Upper lobe of left lung (tissue), 6 donors: Measurements from ENCODE around the gene DNLZ. TPM values are rescaled to one million over a fixed set of nuclear protein-coding genes. Genes with fewer than 3 reads are reported as not detected.

ENCODE experiments used
- ATAC-seq, 2 donors: fragments of 200-7000 bp; cut with Tn5 transposase; one replicate each; pipeline ENCODE4 v1.9.1; 2022; ENCODE audit warnings: mild to moderate bottlenecking in 2 of 2, moderate library complexity in 2 of 2; ENCODE audit not compliant: low FRiP score in 2 of 2
- DNase-seq, 2 donors: peaks; one replicate each; pipeline ENCODE4 v3.0.0-alpha.2; 2019 to 2020
- H3K27ac ChIP-seq, 4 donors: fragments of 200-600 bp; sonication (generic); one replicate each; pipeline ENCODE4 v1.5.1; 2016 to 2019
- H3K27me3 ChIP-seq, 4 donors: fragments of 200-600 bp; sonication (generic); one replicate each; pipeline ENCODE4 v1.5.1; 2017 to 2019
- H3K36me3 ChIP-seq, 4 donors: fragments of 200-600 bp; sonication (generic); one replicate each; pipeline ENCODE4 v1.5.1; 2016 to 2019
- H3K4me1 ChIP-seq, 4 donors: fragments of 200-600 bp; sonication (generic); one replicate each; pipeline ENCODE4 v1.5.1; 2018 to 2019
- H3K4me3 ChIP-seq, 4 donors: fragments of 200-600 bp; sonication (generic); one replicate each; pipeline ENCODE4 v1.5.1; 2017 to 2019; ENCODE audit warnings: mild to moderate bottlenecking in 2 of 4, moderate library complexity in 1 of 4
- H3K9me3 ChIP-seq, 4 donors: fragments of 200-600 bp; sonication (generic); one replicate each; pipeline ENCODE4 v1.5.1; 2018 to 2019
- CTCF ChIP-seq, 6 experiments: fragments of 450-650 bp in 4 of 6; fragments of 200-600 bp in 2 of 6; sonication (generic) in 2 of 6; IDR thresholded peaks; one replicate each; pipeline ENCODE4 v1.5.1; 2016 to 2019; ENCODE audit warnings: antibody characterized with exemption in 6 of 6
- EP300 ChIP-seq, 4 donors: sonication (generic); formaldehyde crosslinking; IDR thresholded peaks; one replicate each; pipeline ENCODE4 v1.5.1; 2017; ENCODE audit warnings: antibody characterized with exemption in 4 of 4, control low read depth in 2 of 4
- POLR2A ChIP-seq, 4 donors: fragments of 450-650 bp; IDR thresholded peaks; one replicate each; pipeline ENCODE4 v1.5.1; 2016 to 2017; ENCODE audit warnings: antibody characterized with exemption in 4 of 4, mild to moderate bottlenecking in 2 of 4
- POLR2AphosphoS5 ChIP-seq, 2 donors: sonication (generic); formaldehyde crosslinking; IDR thresholded peaks; one replicate each; pipeline ENCODE4 v1.5.1; 2017; ENCODE audit warnings: antibody characterized with exemption in 2 of 2
- WGBS, 2 donors: methylation state at CpG; one replicate each; pipeline ENCODE4 v1.1.5; 2017 to 2018; 5-methylcytosine and 5-hydroxymethylcytosine counted together
- total RNA-seq, 6 donors: library from RNA; depleted of rRNA in 4 of 6; stranded (reverse); fragments of >200 nt in 4 of 6; gene quantifications; one replicate each; pipeline versions ENCODE4 v1.1.0 to v1.2.1, GENCODE V29; 2016 to 2021
- donor health status: DM: no; HTN: no; CAD: no; lungs with moderate emphysema.
- donor health status: DM: no; HTN: yes; CAD: no; lungs with severe emphysema.

The DNLZ gene
- total RNA-seq, 6 donors from 2014 or later: 5.2 to 35.9 (median 19.4) TPM

GRCh38 chr9:136329636-136330405, 33.7 kb downstream of the DNLZ start:
- no peak for ATAC-seq
- WGBS, 2 donors: 87% methylated on average over 3 to 21 of the region's 23 CpGs
- no peaks in the 10 kb centered on the region for H3K9me3 ChIP-seq
- peak overlapping the region; percentile 70 to 88 (median 86) for H3K27ac ChIP-seq
- peak overlapping the region in 3 of 4 donors; percentile 64 to 68 (median 67) for H3K4me3 ChIP-seq
- peaks cover 26 to 47% (median 29%) of the 10 kb centered on the region in 4 donors for H3K4me1 ChIP-seq
- H3K36me3 ChIP-seq: no peaks in the 10 kb centered on the region
- DNase-seq: peak in 1 of 2 donors; percentile 77
- H3K27me3 ChIP-seq: no peaks in the 10 kb centered on the region
- TF ChIP-seq POLR2A (IDR thresholded peaks at IDR 0.05) (no peak), CTCF (IDR thresholded peaks at IDR 0.05) (no peak), POLR2AphosphoS5 (IDR thresholded peaks at IDR 0.05) (no peak), EP300 (IDR thresholded peaks at IDR 0.05) (no peak)

- H3K36me3 ChIP-seq: no peaks in the 10 kb centered on the region
- peaks cover 26 to 47% (median 33%) of the 10 kb centered on the region in 4 donors for H3K4me1 ChIP-seq
- whole genome bisulfite sequencing, 2 donors: 57% methylated on average over 19 of the region's 19 CpGs; no CpG with 5 or more reads in 1 of the 2 donors
- H3K27ac ChIP-seq: peak overlapping the region; percentile 70 to 88 (median 86)
- no peak for TF ChIP-seq POLR2AphosphoS5 (IDR thresholded peaks at IDR 0.05)
- no peak for TF ChIP-seq EP300 (IDR thresholded peaks at IDR 0.05)
- no peak for TF ChIP-seq CTCF (IDR thresholded peaks at IDR 0.05)
- no peak for TF ChIP-seq POLR2A (IDR thresholded peaks at IDR 0.05)
- DNase-seq: peak in 1 of 2 donors; percentile 75
- peak overlapping the region in 3 of 4 donors; percentile 64 to 68 (median 67) for H3K4me3 ChIP-seq
- no peaks in the 10 kb centered on the region for H3K27me3 ChIP-seq
- no peak for ATAC-seq
- H3K9me3 ChIP-seq: no peaks in the 10 kb centered on the region
These were observed 34.3 kb downstream of the DNLZ start for GRCh38 chr9:136329211-136329627.

GRCh38 chr9:136328622-136329041, 34.9 kb downstream of the DNLZ start:
- peak in 1 of 2 donors; percentile 66 for DNase-seq
- peak overlapping the region; percentile 59 to 68 (median 66) for H3K4me3 ChIP-seq
- no peaks in the 10 kb centered on the region for H3K36me3 ChIP-seq
- peak overlapping the region; percentile 70 to 88 (median 86) for H3K27ac ChIP-seq
- ATAC-seq: no peak
- peaks cover 26 to 47% (median 34%) of the 10 kb centered on the region in 4 donors for H3K4me1 ChIP-seq
- TF ChIP-seq CTCF (IDR thresholded peaks at IDR 0.05): no peak
- no peak for TF ChIP-seq EP300 (IDR thresholded peaks at IDR 0.05)
- TF ChIP-seq POLR2AphosphoS5 (IDR thresholded peaks at IDR 0.05): no peak
- no peaks in the 10 kb centered on the region for H3K27me3 ChIP-seq
- WGBS, 2 donors: 37 to 51% methylated on average over 5 to 15 of the region's 15 CpGs
- no peaks in the 10 kb centered on the region for H3K9me3 ChIP-seq

- Histone ChIP-seq H3K4me1 (peaks cover 26 to 47% (median 34%) of the 10 kb centered on the region in 4 donors), H3K27me3 (no peaks in the 10 kb centered on the region), H3K27ac (peak overlapping the region; percentile 70 to 88 (median 86)), H3K9me3 (no peaks in the 10 kb centered on the region), H3K4me3 (peak overlapping the region; percentile 59 to 68 (median 66)), H3K36me3 (no peaks in the 10 kb centered on the region)
- ATAC-seq: no peak
- TF ChIP-seq EP300 (IDR thresholded peaks at IDR 0.05) (no peak), POLR2AphosphoS5 (IDR thresholded peaks at IDR 0.05) (no peak), POLR2A (IDR thresholded peaks at IDR 0.05) (no peak), CTCF (IDR thresholded peaks at IDR 0.05) (no peak)
- WGBS, 2 donors: 28 to 35% methylated on average over 5 to 10 of the region's 13 CpGs
- DNase-seq: peak in 1 of 2 donors; percentile 77
These were observed 35.4 kb downstream of the DNLZ start for GRCh38 chr9:136328011-136328621.
